ENCODE data around the gene GINS3.

GRCh38 chr16:58440131-58440530 is 47.9 kb downstream of the GINS3 start:
- TF ChIP-seq CTCF (IDR thresholded peaks at IDR 0.05) = no peak
- no peak for TF ChIP-seq POLR2A (IDR thresholded peaks at IDR 0.05)
